H1 (cell line): ENCODE results near the gene KCNQ1OT1. TPM values are rescaled to one million over a fixed set of nuclear protein-coding genes. Genes with fewer than 3 reads are reported as not detected.
A peak's percentile ranks its signal among the peaks of the same experiment; 100 is the strongest.

Experiments
- CBX5 ChIP-seq: fragments of 300-800, 300-1000 bp; sonication (generic); IDR thresholded peaks from 2 replicates; pipeline ENCODE4 v1.7.1; 2016; ENCODE audit warnings: antibody characterized with exemption, low read length, low read depth
- SIN3A ChIP-seq, 2 experiments: IDR thresholded peaks in 1 of 2; conservative IDR thresholded peaks in 1 of 2; 2 replicates each; pipeline ENCODE4 v1.6.1; 2011 to 2012; ENCODE audit warnings: low read length in 2 of 2, improper control_type of control experiment in 1 of 2, low read depth in 1 of 2, mild to moderate bottlenecking in 1 of 2
- SP1 ChIP-seq: IDR thresholded peaks from 2 replicates; pipeline ENCODE4 v1.6.1; 2011; ENCODE audit warnings: low read depth, low read length
- SRF ChIP-seq: IDR thresholded peaks from 2 replicates; pipeline ENCODE4 v1.6.1; 2011; ENCODE audit warnings: mild to moderate bottlenecking, low read depth, low read length, moderate library complexity
- SUZ12 ChIP-seq: fragments of 200-600 bp; sonication (generic); IDR thresholded peaks from 2 replicates; pipeline ENCODE4 v1.6.1; 2012; ENCODE audit warnings: mild to moderate bottlenecking, inconsistent platforms, low read length, moderate library complexity, mixed read lengths
- TEAD4 ChIP-seq: IDR thresholded peaks from 2 replicates; pipeline ENCODE4 v1.6.1; 2012; ENCODE audit warnings: low read depth, low read length, inconsistent platforms, mixed read lengths
- polyA plus RNA-seq, 7 experiments: library from polyadenylated mRNA; depleted of rRNA in 3 of 7; stranded (reverse) in 5 of 7; unstranded in 2 of 7; fragments of >200 nt in 5 of 7; fragments of 200-250 nt in 2 of 7; gene quantifications; 1 replicate in 5 of 7; 2 replicates in 1 of 7; 4 replicates in 1 of 7; pipeline versions ENCODE4 v1.2.1 to v1.2.3, GENCODE V29; 2011 to 2013; ENCODE audit warnings: missing spikeins in 2 of 7, mixed read lengths in 2 of 7
- total RNA-seq: library from RNA; stranded (reverse); fragmentation: NEBNext Ultra II Directional; extraction: Animal tissue kit (Norgen Biotek cat#: 25700); gene quantifications from 2 replicates; pipeline ENCODE4 v1.2.1, GENCODE V29; 2021
- TF ChIP-seq, protein P1 (sequence below): fragments of 300-600 bp; sonication (generic); IDR thresholded peaks from 2 replicates; pipeline ENCODE4 v1.7.1; 2012; ENCODE audit warnings: low read length, moderate library complexity, mild to moderate bottlenecking, inconsistent platforms; ENCODE audit not compliant: insufficient replicate concordance
- TF ChIP-seq, protein P2 (sequence below): IDR thresholded peaks from 2 replicates; pipeline ENCODE4 v1.6.1; 2011; ENCODE audit warnings: low read length, improper control_type of control experiment

The KCNQ1OT1 gene
- total and polyA plus RNA-seq, 2 of the 8 experiments (the other 6 are each of a cell fraction or from before 2014, with no cell fraction given), result 0.21 to 1.2 TPM

DNA sequence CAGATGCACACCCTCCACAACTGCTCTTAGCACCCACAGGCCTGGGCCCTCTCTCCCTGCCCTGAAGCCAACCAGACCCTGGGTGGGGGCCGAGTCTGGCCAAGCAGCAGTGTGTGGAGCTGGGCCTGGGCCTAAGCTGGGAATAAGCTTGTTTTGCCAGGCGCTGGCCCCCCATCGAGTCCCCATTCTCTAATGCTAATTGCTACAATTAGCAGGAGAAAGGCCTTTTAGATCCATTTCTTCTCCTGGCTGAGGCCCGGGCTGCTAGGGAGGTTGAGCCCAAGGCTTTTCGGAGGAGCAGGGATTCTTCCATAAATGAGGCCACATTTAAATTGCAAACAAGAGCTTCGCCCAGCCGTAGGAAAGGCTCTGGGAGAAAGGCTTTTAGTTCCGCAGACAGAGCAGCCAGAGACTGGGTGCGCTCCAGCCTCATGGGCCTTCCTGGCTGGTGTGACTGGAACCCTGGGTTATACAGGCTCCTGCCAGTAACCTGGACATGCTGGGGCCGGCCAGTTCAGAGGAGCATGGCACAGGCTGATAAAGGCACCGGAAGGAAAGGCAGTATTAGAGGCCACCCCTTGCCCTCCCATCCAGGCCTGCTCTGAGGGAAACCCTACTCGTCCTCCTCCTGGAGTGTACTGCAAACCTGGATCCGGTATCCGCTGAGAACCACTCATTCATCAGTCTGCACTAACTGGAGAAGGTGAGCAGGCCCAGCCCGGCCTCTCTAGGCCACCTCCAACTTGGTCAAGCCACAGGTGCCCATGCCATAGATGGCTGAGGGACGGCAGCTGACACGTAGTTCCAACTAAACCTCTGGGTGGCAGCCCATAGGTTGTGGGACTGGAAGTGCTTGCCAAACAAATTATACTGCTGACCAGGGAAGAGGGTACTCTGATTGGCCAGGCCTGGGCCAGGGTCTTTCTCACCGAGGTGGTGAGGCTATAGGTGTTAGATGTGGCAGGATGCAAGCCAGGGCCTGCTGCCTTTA lies 6.2 kb downstream of the KCNQ1OT1 start (continued):
- TF ChIP-seq, protein P1, sequence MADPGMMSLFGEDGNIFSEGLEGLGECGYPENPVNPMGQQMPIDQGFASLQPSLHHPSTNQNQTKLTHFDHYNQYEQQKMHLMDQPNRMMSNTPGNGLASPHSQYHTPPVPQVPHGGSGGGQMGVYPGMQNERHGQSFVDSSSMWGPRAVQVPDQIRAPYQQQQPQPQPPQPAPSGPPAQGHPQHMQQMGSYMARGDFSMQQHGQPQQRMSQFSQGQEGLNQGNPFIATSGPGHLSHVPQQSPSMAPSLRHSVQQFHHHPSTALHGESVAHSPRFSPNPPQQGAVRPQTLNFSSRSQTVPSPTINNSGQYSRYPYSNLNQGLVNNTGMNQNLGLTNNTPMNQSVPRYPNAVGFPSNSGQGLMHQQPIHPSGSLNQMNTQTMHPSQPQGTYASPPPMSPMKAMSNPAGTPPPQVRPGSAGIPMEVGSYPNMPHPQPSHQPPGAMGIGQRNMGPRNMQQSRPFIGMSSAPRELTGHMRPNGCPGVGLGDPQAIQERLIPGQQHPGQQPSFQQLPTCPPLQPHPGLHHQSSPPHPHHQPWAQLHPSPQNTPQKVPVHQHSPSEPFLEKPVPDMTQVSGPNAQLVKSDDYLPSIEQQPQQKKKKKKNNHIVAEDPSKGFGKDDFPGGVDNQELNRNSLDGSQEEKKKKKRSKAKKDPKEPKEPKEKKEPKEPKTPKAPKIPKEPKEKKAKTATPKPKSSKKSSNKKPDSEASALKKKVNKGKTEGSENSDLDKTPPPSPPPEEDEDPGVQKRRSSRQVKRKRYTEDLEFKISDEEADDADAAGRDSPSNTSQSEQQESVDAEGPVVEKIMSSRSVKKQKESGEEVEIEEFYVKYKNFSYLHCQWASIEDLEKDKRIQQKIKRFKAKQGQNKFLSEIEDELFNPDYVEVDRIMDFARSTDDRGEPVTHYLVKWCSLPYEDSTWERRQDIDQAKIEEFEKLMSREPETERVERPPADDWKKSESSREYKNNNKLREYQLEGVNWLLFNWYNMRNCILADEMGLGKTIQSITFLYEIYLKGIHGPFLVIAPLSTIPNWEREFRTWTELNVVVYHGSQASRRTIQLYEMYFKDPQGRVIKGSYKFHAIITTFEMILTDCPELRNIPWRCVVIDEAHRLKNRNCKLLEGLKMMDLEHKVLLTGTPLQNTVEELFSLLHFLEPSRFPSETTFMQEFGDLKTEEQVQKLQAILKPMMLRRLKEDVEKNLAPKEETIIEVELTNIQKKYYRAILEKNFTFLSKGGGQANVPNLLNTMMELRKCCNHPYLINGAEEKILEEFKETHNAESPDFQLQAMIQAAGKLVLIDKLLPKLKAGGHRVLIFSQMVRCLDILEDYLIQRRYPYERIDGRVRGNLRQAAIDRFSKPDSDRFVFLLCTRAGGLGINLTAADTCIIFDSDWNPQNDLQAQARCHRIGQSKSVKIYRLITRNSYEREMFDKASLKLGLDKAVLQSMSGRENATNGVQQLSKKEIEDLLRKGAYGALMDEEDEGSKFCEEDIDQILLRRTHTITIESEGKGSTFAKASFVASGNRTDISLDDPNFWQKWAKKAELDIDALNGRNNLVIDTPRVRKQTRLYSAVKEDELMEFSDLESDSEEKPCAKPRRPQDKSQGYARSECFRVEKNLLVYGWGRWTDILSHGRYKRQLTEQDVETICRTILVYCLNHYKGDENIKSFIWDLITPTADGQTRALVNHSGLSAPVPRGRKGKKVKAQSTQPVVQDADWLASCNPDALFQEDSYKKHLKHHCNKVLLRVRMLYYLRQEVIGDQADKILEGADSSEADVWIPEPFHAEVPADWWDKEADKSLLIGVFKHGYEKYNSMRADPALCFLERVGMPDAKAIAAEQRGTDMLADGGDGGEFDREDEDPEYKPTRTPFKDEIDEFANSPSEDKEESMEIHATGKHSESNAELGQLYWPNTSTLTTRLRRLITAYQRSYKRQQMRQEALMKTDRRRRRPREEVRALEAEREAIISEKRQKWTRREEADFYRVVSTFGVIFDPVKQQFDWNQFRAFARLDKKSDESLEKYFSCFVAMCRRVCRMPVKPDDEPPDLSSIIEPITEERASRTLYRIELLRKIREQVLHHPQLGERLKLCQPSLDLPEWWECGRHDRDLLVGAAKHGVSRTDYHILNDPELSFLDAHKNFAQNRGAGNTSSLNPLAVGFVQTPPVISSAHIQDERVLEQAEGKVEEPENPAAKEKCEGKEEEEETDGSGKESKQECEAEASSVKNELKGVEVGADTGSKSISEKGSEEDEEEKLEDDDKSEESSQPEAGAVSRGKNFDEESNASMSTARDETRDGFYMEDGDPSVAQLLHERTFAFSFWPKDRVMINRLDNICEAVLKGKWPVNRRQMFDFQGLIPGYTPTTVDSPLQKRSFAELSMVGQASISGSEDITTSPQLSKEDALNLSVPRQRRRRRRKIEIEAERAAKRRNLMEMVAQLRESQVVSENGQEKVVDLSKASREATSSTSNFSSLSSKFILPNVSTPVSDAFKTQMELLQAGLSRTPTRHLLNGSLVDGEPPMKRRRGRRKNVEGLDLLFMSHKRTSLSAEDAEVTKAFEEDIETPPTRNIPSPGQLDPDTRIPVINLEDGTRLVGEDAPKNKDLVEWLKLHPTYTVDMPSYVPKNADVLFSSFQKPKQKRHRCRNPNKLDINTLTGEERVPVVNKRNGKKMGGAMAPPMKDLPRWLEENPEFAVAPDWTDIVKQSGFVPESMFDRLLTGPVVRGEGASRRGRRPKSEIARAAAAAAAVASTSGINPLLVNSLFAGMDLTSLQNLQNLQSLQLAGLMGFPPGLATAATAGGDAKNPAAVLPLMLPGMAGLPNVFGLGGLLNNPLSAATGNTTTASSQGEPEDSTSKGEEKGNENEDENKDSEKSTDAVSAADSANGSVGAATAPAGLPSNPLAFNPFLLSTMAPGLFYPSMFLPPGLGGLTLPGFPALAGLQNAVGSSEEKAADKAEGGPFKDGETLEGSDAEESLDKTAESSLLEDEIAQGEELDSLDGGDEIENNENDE, result no peak
- TF ChIP-seq SRF (no peak), CBX5 (no peak), SUZ12 (no peak), SIN3A (conservative IDR thresholded peaks at IDR 0.05 in 1 of 2, IDR thresholded peaks at IDR 0.05 in 1 of 2; ENCODE audit: low read depth in 1 of 2, low read length in 2 of 2) (0 out of 4 replicates have a peak, but pooled peaks of 1 of the 2 experiments have one; percentile 20), SP1 (peak; percentile 81), TEAD4 (0 out of 2 replicates have a peak, but pooled peaks have one; percentile 5)
- TF ChIP-seq, protein P2, sequence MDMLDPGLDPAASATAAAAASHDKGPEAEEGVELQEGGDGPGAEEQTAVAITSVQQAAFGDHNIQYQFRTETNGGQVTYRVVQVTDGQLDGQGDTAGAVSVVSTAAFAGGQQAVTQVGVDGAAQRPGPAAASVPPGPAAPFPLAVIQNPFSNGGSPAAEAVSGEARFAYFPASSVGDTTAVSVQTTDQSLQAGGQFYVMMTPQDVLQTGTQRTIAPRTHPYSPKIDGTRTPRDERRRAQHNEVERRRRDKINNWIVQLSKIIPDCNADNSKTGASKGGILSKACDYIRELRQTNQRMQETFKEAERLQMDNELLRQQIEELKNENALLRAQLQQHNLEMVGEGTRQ, result no peak
